ENCODE measurements around the gene ZSWIM6.

The ZSWIM6 gene

GRCh38 chr5:61595426-61595825 is 263.4 kb downstream of the ZSWIM6 start:
- no peak for DNase-seq (ENCODE audit: low spot score)
